DMS 273 (cell line): ENCODE measurements around the gene DNAJB8.
A peak's percentile ranks its signal among the peaks of the same experiment; 100 is the strongest.

Experiments
- DNase-seq: peaks from one replicate; lab custom pipeline; 2025; ENCODE audit not compliant: unreplicated experiment; lab: John Stamatoyannopoulos, UW

Gene DNAJB8

GRCh38 chr3:128468285-128468790 is 1.6 kb upstream of the DNAJB8 start:
- no peak for DNase-seq

GRCh38 chr3:128464702-128465101 is 2.0 kb downstream of the DNAJB8 start:
- no peak for DNase-seq

GRCh38 chr3:128464188-128464587 is 2.5 kb downstream of the DNAJB8 start:
- DNase-seq = no peak

GRCh38 chr3:128463771-128464170 is 2.9 kb downstream of the DNAJB8 start:
- DNase-seq = no peak

GRCh38 chr3:128463354-128463753 is 3.3 kb downstream of the DNAJB8 start:
- DNase-seq = peak; percentile 47

- peak; percentile 46 for DNase-seq
These were observed 3.8 kb downstream of the DNAJB8 start for GRCh38 chr3:128462931-128463330.

GRCh38 chr3:128462341-128462910 is 4.3 kb downstream of the DNAJB8 start:
- DNase-seq = no peak

GRCh38 chr3:128461731-128462130 is 5.0 kb downstream of the DNAJB8 start:
- DNase-seq = peak; percentile 46

- DNase-seq = no peak
These were observed 7.2 kb downstream of the DNAJB8 start for GRCh38 chr3:128459461-128459820.

- DNase-seq = peak; percentile 57
These were observed 7.8 kb downstream of the DNAJB8 start for GRCh38 chr3:128458746-128459460.

- DNase-seq = no peak
These were observed 8.8 kb downstream of the DNAJB8 start for GRCh38 chr3:128457937-128458336.

GRCh38 chr3:128456776-128457715 is 9.6 kb downstream of the DNAJB8 start:
- DNase-seq = peak; percentile 92

GRCh38 chr3:128455786-128456748 is 10.6 kb downstream of the DNAJB8 start:
- peak; percentile 82 for DNase-seq

- DNase-seq = no peak
These were observed 11.6 kb downstream of the DNAJB8 start for GRCh38 chr3:128455116-128455515.

- no peak for DNase-seq
These were observed 12.4 kb downstream of the DNAJB8 start for GRCh38 chr3:128454310-128454618.

GRCh38 chr3:128453501-128454309 is 13.0 kb downstream of the DNAJB8 start:
- DNase-seq = no peak

GRCh38 chr3:128452678-128453275 is 13.9 kb downstream of the DNAJB8 start:
- no peak for DNase-seq

GRCh38 chr3:128452120-128452519 is 14.6 kb downstream of the DNAJB8 start:
- DNase-seq = no peak

GRCh38 chr3:128449111-128449638 is 17.5 kb downstream of the DNAJB8 start:
- DNase-seq = no peak
